Activated CD4-positive, alpha-beta T cell treated with anti-CD3 and anti-CD28 coated beads for 36 hours (primary cell): ENCODE measurements around the gene RXRA. TPM values are rescaled to one million over a fixed set of nuclear protein-coding genes. Genes with fewer than 3 reads are reported as not detected.

Experiments used
- ATAC-seq: fragments of 200-7000 bp; cut with Tn5 transposase; one replicate; pipeline ENCODE4 v1.10.0; 2021; ENCODE audit warnings: mild to moderate bottlenecking, moderate library complexity
- CTCF ChIA-PET: fragments of 350-600 bp; sonication (Branson Sonifier 250); formaldehyde crosslinking; loops from one replicate; lab custom pipeline; 2021; ENCODE audit warnings: antibody characterized with exemption; lab: Charles Lee
- POLR2A ChIA-PET: fragments of 350-600 bp; sonication (Branson Sonifier 250); formaldehyde crosslinking; loops from one replicate; lab custom pipeline; 2021; ENCODE audit warnings: antibody characterized with exemption, inconsistent platforms; lab: Charles Lee
- DNase-seq: peaks from one replicate; pipeline ENCODE4 v3.0.0-alpha.2; 2020
- H3K27ac Mint-ChIP-seq: one replicate; pipeline ENCODE4 v1.8.0; 2021; ENCODE audit warnings: mixed read lengths
- H3K27me3 Mint-ChIP-seq: one replicate; pipeline ENCODE4 v1.8.0; 2021; ENCODE audit warnings: mixed read lengths
- H3K36me3 Mint-ChIP-seq: one replicate; pipeline ENCODE4 v1.8.0; 2021; ENCODE audit warnings: low read depth, mixed read lengths
- H3K4me1 Mint-ChIP-seq: one replicate; pipeline ENCODE4 v1.8.0; 2021; ENCODE audit warnings: mixed read lengths
- H3K4me3 Mint-ChIP-seq: one replicate; pipeline ENCODE4 v1.8.0; 2021; ENCODE audit warnings: mild to moderate bottlenecking, moderate library complexity, mixed read lengths
- H3K9me3 Mint-ChIP-seq: one replicate; pipeline ENCODE4 v1.8.0; 2021; ENCODE audit warnings: low read depth, mixed read lengths
- intact Hi-C, 2 experiments: fragments of 100-400 bp; cut with DNase I in 1 of 2; cut with micrococcal nuclease in 1 of 2; formaldehyde crosslinking; loops; one replicate each; pipeline versions ENCODE4 v1.14.2 to v1.15.1; 2022 to 2024; cut with DNase I, micrococcal nuclease
- microRNA-seq: library from miRNA; unstranded; fragments of <30 nt; microRNA quantifications from one replicate; pipeline ENCODE4 v1.2.0, GENCODE V29; 2021; ENCODE audit warnings: borderline replicate concordance
- total RNA-seq, 2 experiments: library from RNA; stranded (reverse); gene quantifications; one replicate each; pipeline ENCODE4 v1.2.3, GENCODE V29; 2021

RXRA gene
- total RNA-seq, 2 experiments from 2014 or later: 17.6 to 20.9 TPM

GRCh38 chr9:134477927-134478326, 151.7 kb downstream of the RXRA start:
- POLR2A ChIA-PET: no interaction called here

DNA sequence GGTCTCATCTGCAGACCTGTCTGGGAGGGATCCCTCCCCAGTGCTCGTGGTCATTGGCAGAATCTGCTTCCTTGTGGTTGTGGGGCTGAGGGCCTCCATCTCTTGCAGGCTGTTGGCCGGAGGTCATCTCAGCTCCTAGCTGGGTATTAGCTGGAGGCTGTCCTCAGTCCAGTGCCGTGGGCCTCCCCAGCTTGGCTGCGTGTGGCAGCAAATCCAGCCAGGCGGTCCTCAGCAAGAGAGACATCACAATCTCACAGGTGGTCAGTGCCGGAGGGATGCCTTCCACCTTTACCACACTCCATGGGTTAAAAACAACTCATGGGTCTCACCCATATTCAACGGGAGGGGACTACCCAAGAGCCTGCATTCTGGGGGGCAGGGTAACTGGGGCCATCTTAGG, 155.5 kb downstream of the RXRA start:
- no peaks in the 10 kb centered on the region for H3K36me3 Mint-ChIP-seq
- no peak overlapping the region for H3K4me3 Mint-ChIP-seq
- ChIA-PET CTCF (no interaction called here), POLR2A (no interaction called here)
- no peaks in the 10 kb centered on the region for H3K9me3 Mint-ChIP-seq
- no peak overlapping the region for H3K27ac Mint-ChIP-seq
- H3K4me1 Mint-ChIP-seq: no peaks in the 10 kb centered on the region
- ATAC-seq: no peak
- intact Hi-C loops: no loop called here
- DNase-seq: no peak
- no peaks in the 10 kb centered on the region for H3K27me3 Mint-ChIP-seq

More at GRCh38 chr9:134477927-134478326, 151.7 kb downstream of the RXRA start:
- Mint-ChIP-seq H3K4me1 (peaks cover 5% of the 10 kb centered on the region), H3K27me3 (no peaks in the 10 kb centered on the region), H3K9me3 (no peaks in the 10 kb centered on the region), H3K27ac (no peak overlapping the region), H3K36me3 (no peaks in the 10 kb centered on the region), H3K4me3 (no peak overlapping the region)
- no peak for DNase-seq
- CTCF ChIA-PET: no interaction called here
- ATAC-seq: no peak
- intact Hi-C loops: no loop called here

- no peak for ATAC-seq
- no peaks in the 10 kb centered on the region for H3K27me3 Mint-ChIP-seq
- no peak overlapping the region for H3K27ac Mint-ChIP-seq
- no peaks in the 10 kb centered on the region for H3K36me3 Mint-ChIP-seq
- no peaks in the 10 kb centered on the region for H3K9me3 Mint-ChIP-seq
- ChIA-PET POLR2A (no interaction called here), CTCF (no interaction called here)
- H3K4me3 Mint-ChIP-seq: no peak overlapping the region
- DNase-seq: no peak
- intact Hi-C loops: no loop called here
- H3K4me1 Mint-ChIP-seq: no peaks in the 10 kb centered on the region
Measured at GRCh38 chr9:134482226-134482625, 156.0 kb downstream of the RXRA start.

- ATAC-seq (no peak), DNase-seq (no peak)
- no peaks in the 10 kb centered on the region for H3K36me3 Mint-ChIP-seq
- CTCF ChIA-PET: no interaction called here
- no peaks in the 10 kb centered on the region for H3K27me3 Mint-ChIP-seq
- H3K27ac Mint-ChIP-seq: no peak overlapping the region
- intact Hi-C loops: no loop called here
- H3K4me3 Mint-ChIP-seq: no peak overlapping the region
- POLR2A ChIA-PET: no interaction called here
- H3K4me1 Mint-ChIP-seq: no peaks in the 10 kb centered on the region
- H3K9me3 Mint-ChIP-seq: no peaks in the 10 kb centered on the region
Measured at GRCh38 chr9:134483361-134484184, 157.3 kb downstream of the RXRA start.

- H3K4me1 Mint-ChIP-seq: no peaks in the 10 kb centered on the region
- POLR2A ChIA-PET: no interaction called here
- no peaks in the 10 kb centered on the region for H3K36me3 Mint-ChIP-seq
- intact Hi-C loops: no loop called here
- CTCF ChIA-PET: interaction anchor here (1.2 kb wide), 1 partner anchor 35 kb away, joined by 3 read pairs; no protein-coding TSS in a partner anchor
- no peaks in the 10 kb centered on the region for H3K9me3 Mint-ChIP-seq
- no peak for DNase-seq
- H3K27ac Mint-ChIP-seq: no peak overlapping the region
- no peaks in the 10 kb centered on the region for H3K27me3 Mint-ChIP-seq
- no peak for ATAC-seq
- H3K4me3 Mint-ChIP-seq: no peak overlapping the region
Measured at GRCh38 chr9:134484479-134484878, 158.2 kb downstream of the RXRA start.

GRCh38 chr9:134485653-134486052, 159.4 kb downstream of the RXRA start:
- Mint-ChIP-seq H3K4me1 (no peaks in the 10 kb centered on the region), H3K36me3 (no peaks in the 10 kb centered on the region), H3K27ac (no peak overlapping the region), H3K9me3 (no peaks in the 10 kb centered on the region), H3K27me3 (no peaks in the 10 kb centered on the region), H3K4me3 (no peak overlapping the region)
- ChIA-PET POLR2A (no interaction called here), CTCF (interaction anchor here (0.6 to 1.2 kb wide), 2 partner anchors 36 to 376 kb away, joined by 3 read pairs; no protein-coding TSS in a partner anchor)
- intact Hi-C loops: no loop called here
- ATAC-seq (no peak), DNase-seq (no peak)

DNA sequence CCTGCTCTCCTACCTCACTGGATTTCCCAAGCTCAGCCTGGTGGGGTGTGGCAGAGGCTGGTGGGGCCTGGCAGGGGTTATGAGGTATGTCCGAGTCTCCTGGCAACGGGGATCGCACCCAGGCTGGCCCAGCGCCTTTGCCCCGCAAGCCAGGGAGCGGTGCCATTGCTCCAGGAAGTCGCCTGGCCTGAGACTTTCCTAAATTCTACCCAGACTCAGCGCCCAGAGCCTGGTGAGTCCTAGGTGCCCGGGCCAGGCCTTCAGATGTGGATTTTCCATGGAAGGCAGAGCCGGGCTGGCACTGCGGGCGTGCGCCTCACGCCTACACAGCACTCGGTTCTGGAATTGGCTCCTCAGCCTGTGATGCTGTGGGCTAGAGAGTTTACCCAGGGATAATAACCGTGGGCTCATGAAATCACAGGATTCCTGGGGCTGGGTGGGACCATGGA, 159.9 kb downstream of the RXRA start:
- DNase-seq (no peak), ATAC-seq (no peak)
- ChIA-PET CTCF (no interaction called here), POLR2A (no interaction called here)
- intact Hi-C loops: no loop called here
- H3K36me3 Mint-ChIP-seq: no peaks in the 10 kb centered on the region
- no peaks in the 10 kb centered on the region for H3K27me3 Mint-ChIP-seq
- no peaks in the 10 kb centered on the region for H3K9me3 Mint-ChIP-seq
- no peak overlapping the region for H3K4me3 Mint-ChIP-seq
- H3K4me1 Mint-ChIP-seq: no peaks in the 10 kb centered on the region
- H3K27ac Mint-ChIP-seq: no peak overlapping the region

GRCh38 chr9:134486596-134486995, 160.3 kb downstream of the RXRA start:
- intact Hi-C loops: no loop called here
- CTCF ChIA-PET: no interaction called here
- H3K27me3 Mint-ChIP-seq: no peaks in the 10 kb centered on the region
- ATAC-seq (no peak), DNase-seq (no peak)
- no peaks in the 10 kb centered on the region for H3K4me1 Mint-ChIP-seq
- POLR2A ChIA-PET: no interaction called here
- no peaks in the 10 kb centered on the region for H3K36me3 Mint-ChIP-seq
- H3K4me3 Mint-ChIP-seq: no peak overlapping the region
- no peak overlapping the region for H3K27ac Mint-ChIP-seq
- no peaks in the 10 kb centered on the region for H3K9me3 Mint-ChIP-seq

Small RNAs within 50 kb of the gene (microRNA-seq; reads per million reads assigned to microRNA genes)
- not detected for gene MIR4669

Other genes starting within 250 kb of the RXRA start
- 10 to 100 TPM; 51.4 to 59.2 TPM for gene WDR5, start 190.4 kb upstream of the RXRA start, total RNA-seq
- gene RNU6ATAC, start 161.9 kb upstream of the RXRA start, total RNA-seq: 10 to 100 TPM in 1 of 2 experiments, not detected in 1; 45.7 TPM